G401 (cell line): Measurements from ENCODE around the gene NEK6. TPM values are rescaled to one million over a fixed set of nuclear protein-coding genes. Genes with fewer than 3 reads are reported as not detected.

Experiments used
- DNase-seq: peaks from one replicate; pipeline ENCODE4 v3.0.0-alpha.2; 2015; ENCODE audit warnings: low spot score
- in situ Hi-C: cut with HindIII; loops from 2 replicates; pipeline ENCODE4 v1.10.0; 2016; ENCODE audit warnings: low sequenced_read_pairs, mixed read lengths
- total RNA-seq: library from RNA; depleted of rRNA; stranded (reverse); fragments of >200 nt; shearing (Covaris generic); gene quantifications from 2 replicates; pipeline ENCODE4 v1.2.3, GENCODE V29; 2014

NEK6 gene
- total RNA-seq, 1 experiment from 2014 or later = 41.2 TPM

DNA sequence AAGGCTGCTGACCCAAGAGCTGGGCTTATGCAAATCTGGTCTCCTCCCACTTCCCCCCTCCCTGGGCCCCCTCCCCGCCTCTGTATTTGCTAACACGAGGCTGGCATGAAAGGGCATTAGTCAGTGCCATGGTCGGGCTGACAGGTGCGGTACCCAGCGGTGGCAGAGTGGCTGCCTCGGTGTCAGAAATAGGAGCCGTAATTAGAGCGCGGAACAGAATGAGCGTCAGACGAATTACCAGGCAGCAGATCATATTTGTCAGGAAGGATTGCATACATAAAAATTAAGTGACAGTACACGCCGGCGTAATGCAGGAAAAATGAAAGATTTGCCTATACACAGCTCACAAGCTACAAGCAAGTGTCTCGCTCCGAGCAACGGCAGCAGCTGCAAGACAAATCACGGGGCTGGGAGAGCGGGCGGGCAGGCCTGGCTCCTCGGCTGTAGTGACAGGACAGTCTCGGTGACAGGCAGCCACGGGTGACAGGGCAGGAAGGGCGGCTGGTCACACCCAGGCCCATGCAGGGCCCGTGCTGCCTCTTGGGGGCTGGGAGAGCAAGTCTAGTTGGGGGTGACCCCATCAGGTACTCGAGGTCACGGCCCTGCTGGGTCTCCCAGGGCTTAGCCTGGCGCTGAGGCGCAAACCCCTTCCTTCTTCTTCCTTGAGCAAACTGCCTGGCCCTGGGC, 72.4 kb downstream of the NEK6 start:
- DNase-seq = no peak
- in situ Hi-C loops = no loop called here

DNA sequence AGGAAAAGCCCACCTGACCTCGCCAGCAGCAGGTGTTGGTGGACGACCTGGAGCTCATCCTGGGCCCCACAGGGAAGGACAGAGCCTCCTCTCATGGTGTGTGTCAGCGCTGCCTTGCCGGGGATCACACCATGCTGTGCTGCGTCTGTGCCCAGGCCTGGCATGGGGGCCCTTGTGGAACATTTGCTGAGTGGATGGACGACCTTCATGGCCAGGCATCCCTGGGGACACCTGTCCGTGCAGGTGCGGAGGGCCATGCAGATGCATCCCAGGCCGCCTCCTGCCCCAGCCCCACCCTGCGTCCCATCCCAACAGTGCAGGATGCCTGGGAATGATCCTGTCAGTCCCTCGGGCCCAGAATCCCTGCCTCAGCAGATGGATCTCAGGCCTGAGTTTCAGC, 73.8 kb downstream of the NEK6 start:
- in situ Hi-C loops = no loop called here
- DNase-seq = no peak

DNA sequence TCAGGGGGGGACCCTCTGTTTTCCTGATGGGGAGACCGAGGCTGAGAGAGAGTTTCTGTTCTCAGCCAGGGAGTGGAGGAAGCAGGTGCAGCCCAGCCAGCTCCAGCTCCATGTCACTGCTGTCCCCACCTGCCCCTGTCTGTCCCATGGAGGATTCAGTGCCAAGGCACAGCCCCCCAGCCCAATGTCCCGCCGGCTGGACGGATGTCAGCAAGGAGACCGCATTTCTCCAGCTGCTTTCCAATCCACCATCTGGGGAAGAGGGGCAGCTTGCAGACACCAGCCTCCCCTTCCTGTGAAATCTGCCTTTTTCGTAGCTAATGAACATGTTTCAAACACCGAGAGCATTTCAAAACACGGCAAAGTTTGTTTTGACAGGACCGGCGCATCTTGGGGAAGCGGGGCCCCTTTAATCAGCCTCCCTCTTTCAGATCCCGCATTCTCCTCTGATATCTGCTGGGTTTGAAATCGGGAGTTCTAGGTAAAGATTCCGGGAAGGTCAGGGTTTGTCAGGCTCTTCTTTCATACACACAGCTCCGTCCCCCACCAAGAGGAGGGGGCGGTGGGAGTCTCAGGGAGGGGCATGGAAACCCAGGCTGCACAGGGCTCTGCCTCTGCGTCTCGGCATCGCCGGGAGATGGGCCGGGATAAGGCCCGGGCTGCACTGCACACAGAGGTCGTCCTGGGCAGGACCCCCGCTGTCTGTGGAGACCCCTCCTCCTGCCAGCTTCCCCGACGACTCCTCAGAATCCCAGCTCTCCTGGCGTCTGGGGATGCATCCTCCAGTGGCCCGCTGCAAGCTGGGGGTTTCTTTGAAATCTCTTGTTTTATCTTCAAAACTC, 74.8 kb downstream of the NEK6 start:
- in situ Hi-C loops = no loop called here
- no peak for DNase-seq

DNA sequence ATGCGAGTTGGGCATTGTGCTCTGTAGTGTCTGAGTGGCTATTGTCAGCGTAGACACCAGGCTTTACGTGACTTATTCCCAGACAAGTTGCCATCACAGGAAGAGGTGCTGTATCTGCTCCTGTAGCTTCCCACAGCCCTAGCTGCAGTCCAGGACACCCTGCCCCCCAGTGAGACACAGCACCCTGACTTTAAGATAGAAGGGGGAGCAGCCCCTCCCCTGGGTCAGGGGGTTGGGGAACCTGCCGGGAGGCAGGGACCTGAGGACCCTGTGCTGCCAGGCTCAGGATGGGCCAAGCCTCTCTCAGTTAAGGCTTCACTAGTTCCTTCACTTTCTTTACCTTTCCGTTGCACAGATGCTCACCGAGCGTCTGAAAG, 75.4 kb downstream of the NEK6 start:
- in situ Hi-C loops = no loop called here
- DNase-seq = no peak

DNA sequence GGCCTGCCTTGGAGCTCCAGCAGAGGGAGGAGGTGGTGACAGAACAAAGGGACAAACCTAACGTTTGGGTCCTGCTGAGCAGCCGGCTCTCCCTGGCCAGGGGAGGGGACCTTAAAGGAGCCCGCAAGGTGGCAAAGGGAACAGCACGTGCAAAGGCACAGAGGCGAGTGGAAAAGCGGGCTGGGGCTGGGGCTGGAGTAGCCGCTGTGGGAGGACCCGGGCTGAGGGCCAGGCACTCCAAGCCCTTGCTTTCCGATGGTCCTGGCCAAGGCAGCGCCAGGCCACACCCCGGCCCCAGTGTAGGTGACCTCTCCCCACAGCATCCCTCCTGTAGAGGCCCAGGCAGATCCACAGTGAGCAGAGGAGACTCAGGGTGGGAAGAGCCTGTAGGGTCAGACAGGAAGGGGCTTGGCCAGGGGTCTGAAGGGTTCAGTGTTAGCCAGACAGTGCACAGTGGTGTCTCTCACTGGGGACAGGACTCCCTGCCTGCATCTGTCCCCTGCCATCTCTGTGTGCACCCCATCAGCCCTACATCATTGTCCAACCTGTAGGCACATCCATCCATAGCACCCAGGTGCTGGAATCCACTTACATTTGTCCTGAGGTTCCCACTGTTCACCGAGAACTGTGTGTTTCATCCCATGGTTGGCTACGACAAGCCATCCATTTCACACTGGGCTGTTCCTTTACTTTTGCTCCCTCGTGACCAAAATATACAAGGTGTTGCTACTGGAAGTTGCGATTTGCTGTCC, 77.0 kb downstream of the NEK6 start:
- in situ Hi-C loops = no loop called here
- no peak for DNase-seq

DNA sequence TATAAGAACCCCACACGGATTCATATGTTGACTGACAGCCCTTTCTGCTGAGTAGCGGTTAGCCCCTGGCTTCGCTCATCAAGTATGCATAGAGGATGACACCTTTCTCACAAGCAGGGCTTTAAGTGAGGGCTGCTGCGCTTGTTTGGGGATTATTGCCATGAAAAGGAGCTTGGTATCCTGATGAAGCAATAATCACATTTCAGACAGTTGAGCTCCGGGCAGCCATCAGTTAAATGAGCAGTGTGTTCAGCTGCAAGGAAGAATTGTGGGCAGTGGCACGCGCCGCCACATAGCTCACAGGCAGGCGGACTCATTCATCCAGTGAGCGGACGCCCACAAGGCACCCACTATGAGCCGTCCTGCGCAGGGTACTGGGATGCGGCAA, 77.6 kb downstream of the NEK6 start:
- DNase-seq = no peak
- in situ Hi-C loops = no loop called here

DNA sequence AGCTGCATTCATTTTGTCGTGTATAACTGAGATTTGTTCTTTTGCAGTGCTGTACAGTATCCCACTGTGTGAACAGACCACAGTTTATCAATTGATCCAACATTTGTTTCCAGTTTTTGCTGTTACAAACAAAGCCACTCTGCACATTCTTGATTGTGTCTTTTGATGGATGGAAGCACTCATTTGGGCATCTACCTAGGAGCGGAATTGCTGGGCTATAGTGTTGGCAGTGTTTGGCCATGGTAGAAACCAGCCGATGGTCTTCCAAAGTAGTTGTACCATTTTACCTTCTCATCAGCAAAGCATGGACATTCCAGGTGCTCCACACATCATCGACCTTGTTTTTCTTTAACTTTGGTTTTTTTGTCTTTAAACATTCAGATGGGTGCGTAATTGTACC, 79.8 kb downstream of the NEK6 start:
- in situ Hi-C loops = no loop called here
- DNase-seq = no peak

DNA sequence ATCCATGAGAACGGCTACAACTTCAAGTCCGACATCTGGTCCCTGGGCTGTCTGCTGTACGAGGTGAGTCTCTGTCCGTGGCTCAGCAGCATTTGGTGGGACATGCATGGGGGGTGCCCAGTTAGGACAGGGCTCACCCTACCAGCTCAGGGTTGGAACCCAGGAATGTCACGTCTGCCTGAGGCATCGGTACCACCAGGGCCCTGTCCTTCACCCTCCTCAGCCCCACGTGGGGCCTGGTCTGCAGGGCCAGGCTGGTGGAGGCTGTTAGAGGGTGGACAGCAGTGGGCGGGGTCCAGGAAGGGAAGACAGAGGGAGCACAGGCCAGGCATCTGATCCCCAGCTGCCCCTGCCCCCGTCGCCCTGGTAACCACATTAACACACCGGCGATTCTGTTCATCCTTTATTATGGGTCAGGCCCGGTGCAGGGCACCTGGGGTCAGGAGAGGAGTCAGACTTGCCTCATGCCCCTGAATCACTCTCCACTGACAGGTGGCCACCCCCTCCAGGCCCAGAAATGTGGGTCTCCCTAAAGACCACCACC, 81.9 kb downstream of the NEK6 start:
- no peak for DNase-seq
- in situ Hi-C loops = no loop called here

DNA sequence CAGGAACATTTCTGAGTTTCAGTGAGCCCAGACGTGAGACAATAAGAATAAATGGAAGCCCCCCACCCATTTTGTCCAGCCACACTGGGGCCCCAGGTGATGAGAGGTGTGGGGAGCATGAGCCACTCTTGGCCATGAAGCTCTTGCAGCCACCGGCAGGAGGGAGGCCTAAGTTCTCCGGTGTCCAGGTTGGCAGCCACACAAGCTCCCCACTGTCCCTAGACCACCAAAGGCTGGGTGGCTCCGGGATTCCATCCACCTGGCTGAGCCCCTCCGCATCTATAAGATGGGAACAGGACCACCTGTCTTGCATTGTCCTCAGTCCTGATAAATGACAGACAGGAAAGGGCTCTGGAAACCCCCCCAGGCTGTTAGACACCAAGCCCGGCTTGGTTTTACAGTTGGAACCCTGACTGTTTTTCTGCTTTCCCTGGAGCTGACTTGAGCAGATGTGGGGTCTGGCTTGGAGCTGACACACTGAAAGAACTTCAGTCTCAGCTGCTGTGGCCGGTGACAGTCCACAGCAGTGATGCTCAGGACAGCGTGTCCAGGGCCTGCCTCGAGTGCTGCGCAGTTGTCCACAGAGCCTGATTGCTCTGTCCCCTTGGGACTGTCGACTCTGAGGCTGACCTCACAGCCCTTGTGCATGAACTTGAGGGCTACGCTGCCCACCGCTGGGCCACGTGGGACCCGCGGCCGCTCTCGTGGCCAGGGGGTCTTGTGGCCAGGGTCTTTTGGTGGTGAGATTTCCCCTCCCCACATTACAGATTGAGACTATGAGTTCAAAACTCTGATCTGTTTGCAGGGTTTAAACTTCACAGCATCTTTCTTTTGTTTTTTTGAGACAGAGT, 82.7 kb downstream of the NEK6 start:
- in situ Hi-C loops = no loop called here
- no peak for DNase-seq

DNA sequence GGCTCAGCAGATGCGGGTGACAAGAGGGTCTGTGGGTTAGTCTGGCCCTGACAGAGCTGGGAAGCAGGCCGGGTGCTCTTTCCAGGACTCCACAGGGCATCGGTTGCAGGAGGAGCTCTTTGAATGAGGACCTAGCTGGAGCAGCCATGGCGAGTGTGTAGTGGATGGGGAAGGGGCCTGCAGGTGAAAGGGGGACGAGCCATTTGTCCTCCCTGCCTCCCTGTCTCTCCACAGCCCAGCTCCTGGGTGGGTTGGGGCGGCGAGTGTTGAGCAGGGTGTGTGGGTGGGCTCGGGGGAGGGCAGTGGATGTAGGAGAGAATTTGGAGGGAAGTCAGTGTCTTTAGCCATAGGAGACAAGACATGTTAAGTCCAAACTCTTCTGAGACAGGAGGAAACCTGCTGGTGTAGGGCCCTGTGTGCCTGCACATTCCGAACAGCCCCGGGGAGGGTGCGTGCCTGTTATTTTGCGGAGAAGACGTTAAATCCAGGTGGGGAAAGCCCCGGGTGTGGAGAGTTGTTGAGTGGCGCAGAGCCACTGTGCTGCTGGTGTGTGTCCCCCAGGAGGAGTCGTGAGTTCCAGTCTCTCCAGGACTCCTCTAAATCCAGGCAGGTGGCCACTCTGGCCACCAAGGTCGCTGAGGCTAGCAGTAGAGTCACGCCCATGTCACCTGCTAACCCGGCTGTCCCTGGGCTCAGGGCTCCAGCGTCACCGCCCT, 83.9 kb downstream of the NEK6 start:
- no peak for DNase-seq
- in situ Hi-C loops = no loop called here

DNA sequence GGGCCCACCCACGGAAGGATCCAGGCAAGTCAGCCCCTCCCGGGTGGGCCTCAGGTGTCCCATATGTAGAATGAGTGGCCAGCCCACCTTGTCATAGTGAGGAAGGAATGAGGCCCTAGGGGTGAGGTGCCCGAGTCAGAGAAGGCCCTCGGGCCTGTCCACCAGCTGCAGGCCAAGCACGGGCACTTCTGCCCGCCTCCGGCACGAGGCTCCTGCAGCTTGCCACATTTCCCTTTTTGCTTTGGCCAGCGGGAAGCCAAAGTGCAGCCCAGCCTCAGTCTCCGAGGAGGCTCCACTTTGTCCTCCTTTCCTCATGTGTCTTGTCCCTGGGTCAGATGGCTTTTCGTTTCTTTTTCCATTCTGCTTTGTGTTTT, 84.6 kb downstream of the NEK6 start:
- in situ Hi-C loops = no loop called here
- no peak for DNase-seq

DNA sequence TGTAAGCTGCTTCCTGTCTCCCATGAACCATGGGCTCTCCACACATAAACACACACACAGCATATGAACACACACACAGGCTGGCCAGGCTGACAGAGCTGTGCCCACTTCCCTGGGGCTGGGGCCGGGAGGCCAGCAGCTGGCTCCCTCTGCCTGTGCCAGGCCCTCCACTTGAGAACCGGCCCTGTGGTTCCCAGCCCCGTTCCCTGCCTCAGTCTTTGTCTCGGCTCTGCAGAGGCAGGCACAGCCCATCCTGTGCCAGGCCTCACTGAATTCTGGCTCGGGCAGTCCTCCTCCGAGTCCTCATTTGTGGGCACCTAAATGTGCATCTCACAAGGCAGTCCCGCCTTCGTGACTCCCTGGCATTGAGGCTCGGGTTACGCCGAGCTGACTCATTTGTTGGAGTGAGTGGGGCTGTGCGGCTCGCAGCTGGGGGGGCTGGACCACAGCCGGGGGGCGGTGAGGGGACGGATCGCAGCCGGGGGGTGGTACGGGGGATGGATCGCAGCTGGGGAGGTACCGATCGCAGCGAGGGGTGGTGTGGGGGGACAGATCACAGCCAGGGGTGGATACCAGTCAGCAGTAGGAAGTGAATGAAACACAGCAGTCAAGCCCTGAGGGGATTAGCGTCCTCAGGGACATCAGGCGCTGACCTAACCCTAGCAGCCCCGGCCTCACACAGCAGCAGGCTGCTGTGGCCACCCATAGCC, 85.2 kb downstream of the NEK6 start:
- DNase-seq = peak; percentile 32

DNA sequence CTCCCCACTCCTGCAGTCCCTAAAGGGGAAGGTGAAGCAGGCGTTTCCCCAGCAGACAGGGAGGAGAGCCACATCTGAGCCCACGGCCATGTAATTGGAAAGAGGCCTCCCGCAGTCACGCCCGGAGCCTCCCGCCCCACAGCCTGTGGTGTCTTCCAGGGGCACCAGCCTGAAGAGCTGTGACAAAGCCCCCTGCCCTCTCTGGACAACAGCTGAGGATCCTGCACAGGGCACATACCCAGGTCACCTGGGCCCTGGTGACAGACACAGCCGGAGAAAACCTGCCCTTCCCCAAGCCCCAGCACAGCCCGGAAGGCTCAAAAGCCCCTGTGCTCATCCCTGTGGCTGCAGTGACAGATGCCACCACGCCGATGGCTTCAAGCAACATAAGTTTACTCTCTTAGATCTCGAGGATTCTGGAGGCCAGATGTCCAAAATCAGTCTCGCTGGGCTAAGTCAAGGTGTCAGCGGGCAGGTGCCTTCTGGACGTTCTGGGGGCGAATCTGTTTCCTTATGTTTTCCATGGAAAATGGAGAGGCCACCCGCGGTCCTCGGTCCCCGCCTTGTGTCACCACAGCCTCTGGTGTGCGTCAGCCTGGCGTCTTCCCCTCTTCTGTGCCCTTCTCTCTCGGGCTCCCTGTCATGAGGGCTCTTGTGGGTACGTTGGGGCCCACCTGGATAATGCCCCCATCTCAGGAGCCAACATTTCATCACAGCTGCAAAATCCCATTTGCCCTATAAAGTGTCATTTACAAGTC, 86.0 kb downstream of the NEK6 start:
- in situ Hi-C loops = no loop called here

More for the DNA sequence above, 85.2 kb downstream of the NEK6 start:
- in situ Hi-C loops = no loop called here

DNA sequence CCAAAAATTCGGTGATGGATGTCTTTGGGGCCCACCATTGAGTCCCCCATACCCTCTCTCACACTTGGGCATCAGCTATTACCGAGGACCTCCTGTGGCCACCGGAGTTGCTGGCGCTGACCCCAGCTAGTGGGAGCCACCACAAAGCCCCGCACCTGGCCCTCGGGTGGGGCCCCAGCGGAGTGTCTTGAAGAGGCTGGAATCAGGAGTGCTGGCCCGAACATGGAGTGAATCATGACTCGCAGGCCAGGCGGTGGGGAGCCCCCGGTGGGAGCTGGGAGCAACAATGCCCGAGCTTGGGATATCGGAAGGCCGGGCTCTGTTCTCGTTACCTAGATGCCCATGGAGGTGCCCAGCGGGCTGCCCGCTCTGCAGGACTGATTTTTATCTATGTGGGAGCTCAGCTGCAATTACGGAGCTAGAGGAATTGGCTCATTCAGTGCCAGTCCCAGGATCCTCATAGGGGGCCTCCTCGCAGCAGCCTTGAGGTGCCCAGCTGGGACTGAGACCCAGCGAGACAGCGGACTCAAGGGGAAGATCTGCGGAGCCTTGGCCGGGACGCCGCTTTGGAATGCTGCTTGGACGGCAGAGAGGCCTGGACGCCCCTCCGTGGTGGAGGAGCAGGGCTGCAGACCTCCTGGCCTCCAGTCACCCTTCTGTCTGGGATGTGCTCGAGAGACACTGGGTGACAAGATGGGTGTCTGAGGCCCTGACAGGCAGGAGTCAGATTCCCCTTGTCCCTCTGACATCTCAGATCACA, 86.7 kb downstream of the NEK6 start:
- in situ Hi-C loops = no loop called here
- DNase-seq = no peak

More for the DNA sequence above, 86.0 kb downstream of the NEK6 start:
- DNase-seq = no peak

DNA sequence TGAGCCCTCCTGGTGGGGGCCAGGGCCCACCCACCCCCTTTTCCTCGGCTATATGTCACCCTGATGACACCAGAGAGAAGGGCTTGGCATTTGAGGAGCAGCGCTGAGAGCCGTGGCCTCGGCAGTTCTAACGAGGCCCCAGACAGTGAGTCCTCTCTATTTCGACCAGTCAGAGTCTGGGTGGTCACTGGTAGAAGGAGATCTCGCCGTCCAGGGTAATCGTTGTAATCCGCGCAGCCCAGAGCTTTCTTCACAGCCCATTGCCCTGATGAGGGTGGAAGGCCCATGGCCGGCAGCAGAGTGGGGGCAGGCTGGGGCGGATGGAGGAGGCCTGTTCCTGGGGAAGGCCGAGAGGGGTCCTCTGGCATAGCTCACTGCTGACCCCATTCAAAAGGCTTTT, 87.3 kb downstream of the NEK6 start:
- no peak for DNase-seq
- in situ Hi-C loops = no loop called here

DNA sequence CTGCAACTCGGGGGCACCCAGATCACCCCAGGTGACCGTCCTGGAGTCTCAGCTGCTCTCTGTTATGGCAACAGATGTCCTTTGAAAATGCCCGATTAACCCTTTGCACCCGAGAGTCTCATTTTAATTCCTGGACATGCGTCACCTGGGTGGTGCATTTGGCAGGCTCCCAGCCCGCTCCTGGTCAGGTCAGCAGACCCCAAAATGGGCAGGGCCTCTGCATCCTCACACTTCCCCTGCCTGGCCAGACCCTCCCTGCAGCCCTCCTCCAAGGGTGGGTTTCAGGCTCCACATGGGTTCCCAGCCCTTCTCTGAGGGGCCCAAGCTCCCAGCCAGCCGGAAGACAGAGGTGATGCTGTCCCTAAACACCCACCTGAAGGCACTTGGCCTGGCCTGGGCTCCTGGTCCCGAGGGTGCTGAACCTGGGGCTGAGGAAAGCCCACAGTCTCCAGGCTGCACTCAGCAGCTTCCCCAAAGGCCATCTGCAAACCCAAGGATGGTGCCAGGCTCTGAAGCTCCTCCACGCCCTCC, 88.1 kb downstream of the NEK6 start:
- DNase-seq = no peak
- in situ Hi-C loops = no loop called here
